ENCODE data around the gene PALLD.
A peak's percentile ranks its signal among the peaks of the same experiment; 100 is the strongest.

DNA sequence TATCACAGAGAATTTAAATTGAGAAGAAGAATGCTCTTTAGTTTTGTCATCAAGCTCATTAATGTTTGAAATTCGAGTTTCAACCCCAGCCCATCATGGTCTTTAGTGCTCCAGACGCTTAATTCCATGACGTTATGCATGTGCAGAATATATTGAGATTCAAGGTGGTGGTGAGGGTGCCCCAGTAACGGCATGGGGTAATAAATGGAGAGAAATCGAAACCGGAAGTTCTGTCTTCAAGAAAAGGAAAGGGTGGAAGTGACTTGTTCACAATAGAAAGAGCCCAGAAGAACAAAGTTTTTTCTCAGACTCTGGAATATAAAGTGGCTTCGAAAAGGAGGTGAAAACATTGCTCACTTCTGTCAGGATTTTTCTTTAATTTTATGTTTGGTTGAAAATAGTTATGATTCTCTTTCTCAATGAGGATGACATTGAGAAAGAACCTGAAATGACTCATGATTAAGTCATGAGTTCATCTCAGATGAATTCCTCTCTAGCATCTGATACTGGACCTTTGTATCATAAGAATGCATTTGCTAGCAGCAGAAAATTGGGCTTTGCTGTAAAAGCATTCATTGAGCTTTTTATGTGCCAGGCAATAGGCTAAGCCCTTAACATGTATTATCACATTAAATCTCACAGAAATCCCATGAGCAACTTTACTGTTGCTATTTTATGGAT lies 15.8 kb upstream of the PALLD start:
- TF ChIP-seq EP300 (IDR thresholded peaks at IDR 0.05) (peak in 1 of 2 donors; percentile 40), POLR2A (IDR thresholded peaks at IDR 0.05) (no peak)
- TF ChIP-seq, protein P1, sequence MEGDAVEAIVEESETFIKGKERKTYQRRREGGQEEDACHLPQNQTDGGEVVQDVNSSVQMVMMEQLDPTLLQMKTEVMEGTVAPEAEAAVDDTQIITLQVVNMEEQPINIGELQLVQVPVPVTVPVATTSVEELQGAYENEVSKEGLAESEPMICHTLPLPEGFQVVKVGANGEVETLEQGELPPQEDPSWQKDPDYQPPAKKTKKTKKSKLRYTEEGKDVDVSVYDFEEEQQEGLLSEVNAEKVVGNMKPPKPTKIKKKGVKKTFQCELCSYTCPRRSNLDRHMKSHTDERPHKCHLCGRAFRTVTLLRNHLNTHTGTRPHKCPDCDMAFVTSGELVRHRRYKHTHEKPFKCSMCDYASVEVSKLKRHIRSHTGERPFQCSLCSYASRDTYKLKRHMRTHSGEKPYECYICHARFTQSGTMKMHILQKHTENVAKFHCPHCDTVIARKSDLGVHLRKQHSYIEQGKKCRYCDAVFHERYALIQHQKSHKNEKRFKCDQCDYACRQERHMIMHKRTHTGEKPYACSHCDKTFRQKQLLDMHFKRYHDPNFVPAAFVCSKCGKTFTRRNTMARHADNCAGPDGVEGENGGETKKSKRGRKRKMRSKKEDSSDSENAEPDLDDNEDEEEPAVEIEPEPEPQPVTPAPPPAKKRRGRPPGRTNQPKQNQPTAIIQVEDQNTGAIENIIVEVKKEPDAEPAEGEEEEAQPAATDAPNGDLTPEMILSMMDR (IDR thresholded peaks at IDR 0.05): no peak
